Spinal cord (tissue), 10 donors: ENCODE measurements around the gene EPB41L4B. TPM values are rescaled to one million over a fixed set of nuclear protein-coding genes. Genes with fewer than 3 reads are reported as not detected.

Experiments
- DNase-seq, 6 donors: peaks; one replicate each; pipeline versions ENCODE4 v3.0.0 to v3.0.0-alpha.2; 2013 to 2015; ENCODE audit warnings: low spot score in 6 of 6, low read depth in 4 of 6
- H3K27ac ChIP-seq: one replicate; pipeline ENCODE4 v1.5.1; 2013; ENCODE audit warnings: low read depth, low read length, control low read depth
- H3K27me3 ChIP-seq: one replicate; pipeline ENCODE4 v1.6.1; 2013; ENCODE audit warnings: low read length; ENCODE audit not compliant: control insufficient read depth, insufficient read depth
- H3K36me3 ChIP-seq: one replicate; pipeline ENCODE4 v1.6.1; 2013; ENCODE audit warnings: low read length; ENCODE audit not compliant: control insufficient read depth, insufficient read depth
- H3K4me1 ChIP-seq: one replicate; pipeline ENCODE4 v1.6.1; 2013; ENCODE audit warnings: low read length; ENCODE audit not compliant: control insufficient read depth, insufficient read depth
- H3K4me3 ChIP-seq: one replicate; pipeline ENCODE4 v1.5.1; 2013; ENCODE audit warnings: low read depth, low read length, control low read depth
- H3K9me3 ChIP-seq: one replicate; pipeline ENCODE4 v1.6.1; 2013; ENCODE audit warnings: low read length; ENCODE audit not compliant: control insufficient read depth, insufficient read depth
- WGBS: methylation state at CpG from one replicate; pipeline ENCODE4 v1.1.5; 2013; ENCODE audit warnings: missing lambda C conversion rate; ENCODE audit not compliant: insufficient coverage; 5-methylcytosine and 5-hydroxymethylcytosine counted together
- polyA plus RNA-seq, 2 donors: library from polyadenylated mRNA; unstranded; fragments of 120-200 nt; gene quantifications; one replicate each; pipeline ENCODE4 v1.2.1, GENCODE V29; 2013; ENCODE audit not compliant: insufficient read length in 2 of 2
- total RNA-seq, 2 donors: library from RNA; depleted of rRNA in 1 of 2; stranded (reverse); fragments of 120-200 nt in 1 of 2; fragments of >200 nt in 1 of 2; gene quantifications; one replicate each; pipeline versions ENCODE4 v1.2.3 to v1.2.4, GENCODE V29; 2013 to 2014
- donor health status: healthy.

Gene EPB41L4B
- total and polyA plus RNA-seq, 4 donors, result 12.2 to 42.8 (median 30.6) TPM

- DNase-seq, result peak in 1 of 6 donors; percentile 29
- Histone ChIP-seq H3K4me3 (no peak overlapping the region), H3K27ac (no peak overlapping the region), H3K9me3 (no peaks in the 10 kb centered on the region), H3K36me3 (peaks cover 31% of the 10 kb centered on the region), H3K4me1 (peaks cover 16% of the 10 kb centered on the region), H3K27me3 (no peaks in the 10 kb centered on the region)
- WGBS, result 71% methylated on average over 11 of the region's 13 CpGs
These were observed 137.7 kb downstream of the EPB41L4B start for GRCh38 chr9:109182940-109183798.

GRCh38 chr9:109182550-109182939 lies 138.3 kb downstream of the EPB41L4B start:
- 73% methylated on average over 9 of the region's 9 CpGs for WGBS
- Histone ChIP-seq H3K9me3 (no peaks in the 10 kb centered on the region), H3K4me3 (no peak overlapping the region), H3K4me1 (peaks cover 16% of the 10 kb centered on the region), H3K27ac (no peak overlapping the region), H3K36me3 (peaks cover 31% of the 10 kb centered on the region), H3K27me3 (no peaks in the 10 kb centered on the region)
- no peak for DNase-seq

GRCh38 chr9:109181284-109181683 lies 139.6 kb downstream of the EPB41L4B start:
- H3K9me3 ChIP-seq, result no peaks in the 10 kb centered on the region
- no peaks in the 10 kb centered on the region for H3K27me3 ChIP-seq
- H3K4me1 ChIP-seq, result peaks cover 16% of the 10 kb centered on the region
- peaks cover 28% of the 10 kb centered on the region for H3K36me3 ChIP-seq
- DNase-seq, result no peak
- H3K4me3 ChIP-seq, result no peak overlapping the region
- H3K27ac ChIP-seq, result no peak overlapping the region
- WGBS, result no CpG with 5 or more reads among the region's 1 CpG

- peak in 5 of 6 donors; percentile 53 to 91 (median 65) for DNase-seq
- Histone ChIP-seq H3K4me3 (no peak overlapping the region), H3K27me3 (no peaks in the 10 kb centered on the region), H3K9me3 (no peaks in the 10 kb centered on the region), H3K4me1 (peaks cover 16% of the 10 kb centered on the region), H3K27ac (no peak overlapping the region), H3K36me3 (peaks cover 30% of the 10 kb centered on the region)
- 41% methylated on average over 9 of the region's 9 CpGs for WGBS
These were observed 140.9 kb downstream of the EPB41L4B start for GRCh38 chr9:109179801-109180523.

- DNase-seq, result no peak
- Histone ChIP-seq H3K9me3 (no peaks in the 10 kb centered on the region), H3K27me3 (no peaks in the 10 kb centered on the region), H3K27ac (no peak overlapping the region), H3K36me3 (peaks cover 22% of the 10 kb centered on the region), H3K4me3 (no peak overlapping the region), H3K4me1 (peaks cover 14% of the 10 kb centered on the region)
- WGBS, result no CpG with 5 or more reads among the region's 2 CpGs
These were observed 143.9 kb downstream of the EPB41L4B start for GRCh38 chr9:109176963-109177362.

- Histone ChIP-seq H3K4me1 (peaks cover 14% of the 10 kb centered on the region), H3K27me3 (no peaks in the 10 kb centered on the region), H3K36me3 (peaks cover 21% of the 10 kb centered on the region), H3K4me3 (no peak overlapping the region), H3K27ac (no peak overlapping the region), H3K9me3 (no peaks in the 10 kb centered on the region)
- WGBS, result 53% methylated on average over 5 of the region's 8 CpGs
- DNase-seq, result no peak
These were observed 144.5 kb downstream of the EPB41L4B start for GRCh38 chr9:109176386-109176785.

- H3K4me3 ChIP-seq, result no peak overlapping the region
- H3K4me1 ChIP-seq, result peaks cover under 1% of the 10 kb centered on the region
- H3K9me3 ChIP-seq, result no peaks in the 10 kb centered on the region
- no peak for DNase-seq
- no peaks in the 10 kb centered on the region for H3K27me3 ChIP-seq
- peaks cover 13% of the 10 kb centered on the region for H3K36me3 ChIP-seq
- H3K27ac ChIP-seq, result no peak overlapping the region
- no CpG with 5 or more reads among the region's 1 CpG for WGBS
These were observed 147.9 kb downstream of the EPB41L4B start for GRCh38 chr9:109172935-109173334.

- Histone ChIP-seq H3K4me3 (no peak overlapping the region), H3K27me3 (no peaks in the 10 kb centered on the region), H3K36me3 (peaks cover 13% of the 10 kb centered on the region), H3K27ac (no peak overlapping the region), H3K9me3 (no peaks in the 10 kb centered on the region), H3K4me1 (peaks cover 9% of the 10 kb centered on the region)
- 93% methylated on average over 3 of the region's 3 CpGs for WGBS
- no peak for DNase-seq
These were observed 148.9 kb downstream of the EPB41L4B start for GRCh38 chr9:109171926-109172325.

- Histone ChIP-seq H3K9me3 (no peaks in the 10 kb centered on the region), H3K27me3 (no peaks in the 10 kb centered on the region), H3K4me1 (peaks cover 16% of the 10 kb centered on the region), H3K4me3 (no peak overlapping the region), H3K36me3 (no peaks in the 10 kb centered on the region), H3K27ac (no peak overlapping the region)
- no peak for DNase-seq
These were observed 152.7 kb downstream of the EPB41L4B start for GRCh38 chr9:109168170-109168569.
